ENCODE data around the gene PPIF. TPM values are rescaled to one million over a fixed set of nuclear protein-coding genes. Genes with fewer than 3 reads are reported as not detected.

The PPIF gene
- total and polyA plus RNA-seq, 2 of the 13 experiments (the other 11 are each of a cell fraction or from before 2014, with no cell fraction given): 147 to 157 TPM

DNA sequence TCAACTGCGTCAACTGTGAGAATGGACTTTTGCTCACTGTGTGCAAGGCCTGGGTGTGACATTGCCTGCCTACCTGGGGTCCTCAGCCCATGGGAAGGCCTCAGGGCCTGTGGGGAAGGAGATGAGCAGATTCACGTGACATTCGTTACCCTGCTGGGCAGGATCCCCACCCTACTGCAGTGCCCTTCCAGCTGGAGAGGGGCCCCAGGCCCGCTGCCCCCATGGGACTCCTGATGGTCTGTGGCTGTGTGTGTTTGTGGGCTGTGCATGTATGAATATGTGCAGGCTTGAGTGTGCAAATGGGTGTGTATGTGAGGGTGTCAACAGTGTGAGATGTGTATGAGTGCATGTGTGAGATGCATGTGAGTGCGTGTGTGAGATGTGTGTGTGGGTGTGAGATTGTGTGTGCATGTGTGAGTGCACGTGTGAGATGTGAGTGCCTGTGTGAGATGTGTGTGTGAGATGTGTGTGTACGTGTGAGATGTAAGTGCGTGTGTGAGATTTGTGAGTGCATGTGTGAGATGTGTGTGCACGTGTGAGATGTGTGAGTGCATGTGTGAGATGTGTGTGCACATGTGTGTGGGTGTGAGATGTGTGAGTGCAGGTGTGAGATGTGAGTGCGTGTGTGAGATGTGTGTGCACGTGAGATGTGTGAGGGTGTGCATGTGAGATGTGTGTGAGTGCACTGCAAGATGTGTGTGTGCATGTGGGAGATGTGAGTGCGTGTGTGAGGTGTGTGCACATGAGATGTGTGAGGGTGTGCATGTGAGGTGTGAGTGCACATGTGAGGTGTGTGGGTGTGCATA, 29.7 kb downstream of the PPIF start (continued):
- TF ChIP-seq, protein P1, sequence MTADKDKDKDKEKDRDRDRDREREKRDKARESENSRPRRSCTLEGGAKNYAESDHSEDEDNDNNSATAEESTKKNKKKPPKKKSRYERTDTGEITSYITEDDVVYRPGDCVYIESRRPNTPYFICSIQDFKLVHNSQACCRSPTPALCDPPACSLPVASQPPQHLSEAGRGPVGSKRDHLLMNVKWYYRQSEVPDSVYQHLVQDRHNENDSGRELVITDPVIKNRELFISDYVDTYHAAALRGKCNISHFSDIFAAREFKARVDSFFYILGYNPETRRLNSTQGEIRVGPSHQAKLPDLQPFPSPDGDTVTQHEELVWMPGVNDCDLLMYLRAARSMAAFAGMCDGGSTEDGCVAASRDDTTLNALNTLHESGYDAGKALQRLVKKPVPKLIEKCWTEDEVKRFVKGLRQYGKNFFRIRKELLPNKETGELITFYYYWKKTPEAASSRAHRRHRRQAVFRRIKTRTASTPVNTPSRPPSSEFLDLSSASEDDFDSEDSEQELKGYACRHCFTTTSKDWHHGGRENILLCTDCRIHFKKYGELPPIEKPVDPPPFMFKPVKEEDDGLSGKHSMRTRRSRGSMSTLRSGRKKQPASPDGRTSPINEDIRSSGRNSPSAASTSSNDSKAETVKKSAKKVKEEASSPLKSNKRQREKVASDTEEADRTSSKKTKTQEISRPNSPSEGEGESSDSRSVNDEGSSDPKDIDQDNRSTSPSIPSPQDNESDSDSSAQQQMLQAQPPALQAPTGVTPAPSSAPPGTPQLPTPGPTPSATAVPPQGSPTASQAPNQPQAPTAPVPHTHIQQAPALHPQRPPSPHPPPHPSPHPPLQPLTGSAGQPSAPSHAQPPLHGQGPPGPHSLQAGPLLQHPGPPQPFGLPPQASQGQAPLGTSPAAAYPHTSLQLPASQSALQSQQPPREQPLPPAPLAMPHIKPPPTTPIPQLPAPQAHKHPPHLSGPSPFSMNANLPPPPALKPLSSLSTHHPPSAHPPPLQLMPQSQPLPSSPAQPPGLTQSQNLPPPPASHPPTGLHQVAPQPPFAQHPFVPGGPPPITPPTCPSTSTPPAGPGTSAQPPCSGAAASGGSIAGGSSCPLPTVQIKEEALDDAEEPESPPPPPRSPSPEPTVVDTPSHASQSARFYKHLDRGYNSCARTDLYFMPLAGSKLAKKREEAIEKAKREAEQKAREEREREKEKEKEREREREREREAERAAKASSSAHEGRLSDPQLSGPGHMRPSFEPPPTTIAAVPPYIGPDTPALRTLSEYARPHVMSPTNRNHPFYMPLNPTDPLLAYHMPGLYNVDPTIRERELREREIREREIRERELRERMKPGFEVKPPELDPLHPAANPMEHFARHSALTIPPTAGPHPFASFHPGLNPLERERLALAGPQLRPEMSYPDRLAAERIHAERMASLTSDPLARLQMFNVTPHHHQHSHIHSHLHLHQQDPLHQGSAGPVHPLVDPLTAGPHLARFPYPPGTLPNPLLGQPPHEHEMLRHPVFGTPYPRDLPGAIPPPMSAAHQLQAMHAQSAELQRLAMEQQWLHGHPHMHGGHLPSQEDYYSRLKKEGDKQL (CRISPR knock-in tag; IDR thresholded peaks at IDR 0.05; ENCODE audit: low read depth): no peak
- TF ChIP-seq ZNF792 (CRISPR knock-in tag; IDR thresholded peaks at IDR 0.05) (no peak), PHB2 (IDR thresholded peaks at IDR 0.05; ENCODE audit: partially characterized antibody) (peak; percentile 32), ZNF207 (IDR thresholded peaks at IDR 0.05; ENCODE audit: borderline replicate concordance) (0 out of 2 replicates have a peak, but pooled peaks have one; percentile 20), ZKSCAN1 (IDR thresholded peaks at IDR 0.05; ENCODE audit: low read length) (no peak), ZBTB38 (CRISPR knock-in tag; IDR thresholded peaks at IDR 0.05) (no peak), YY1 (IDR thresholded peaks at IDR 0.05; ENCODE audit: insufficient read depth, insufficient replicate concordance, low read depth, low read length) (no peak), ZNF441 (CRISPR knock-in tag; IDR thresholded peaks at IDR 0.05; ENCODE audit: borderline replicate concordance) (no peak), ZSCAN30 (CRISPR knock-in tag; IDR thresholded peaks at IDR 0.05) (no peak), ZNF557 (CRISPR knock-in tag; IDR thresholded peaks at IDR 0.05) (no peak), ZNF253 (CRISPR knock-in tag; IDR thresholded peaks at IDR 0.05; ENCODE audit: borderline replicate concordance) (no peak), HOXA3 (CRISPR knock-in tag; IDR thresholded peaks at IDR 0.05) (no peak)
- TF ChIP-seq, protein P2, sequence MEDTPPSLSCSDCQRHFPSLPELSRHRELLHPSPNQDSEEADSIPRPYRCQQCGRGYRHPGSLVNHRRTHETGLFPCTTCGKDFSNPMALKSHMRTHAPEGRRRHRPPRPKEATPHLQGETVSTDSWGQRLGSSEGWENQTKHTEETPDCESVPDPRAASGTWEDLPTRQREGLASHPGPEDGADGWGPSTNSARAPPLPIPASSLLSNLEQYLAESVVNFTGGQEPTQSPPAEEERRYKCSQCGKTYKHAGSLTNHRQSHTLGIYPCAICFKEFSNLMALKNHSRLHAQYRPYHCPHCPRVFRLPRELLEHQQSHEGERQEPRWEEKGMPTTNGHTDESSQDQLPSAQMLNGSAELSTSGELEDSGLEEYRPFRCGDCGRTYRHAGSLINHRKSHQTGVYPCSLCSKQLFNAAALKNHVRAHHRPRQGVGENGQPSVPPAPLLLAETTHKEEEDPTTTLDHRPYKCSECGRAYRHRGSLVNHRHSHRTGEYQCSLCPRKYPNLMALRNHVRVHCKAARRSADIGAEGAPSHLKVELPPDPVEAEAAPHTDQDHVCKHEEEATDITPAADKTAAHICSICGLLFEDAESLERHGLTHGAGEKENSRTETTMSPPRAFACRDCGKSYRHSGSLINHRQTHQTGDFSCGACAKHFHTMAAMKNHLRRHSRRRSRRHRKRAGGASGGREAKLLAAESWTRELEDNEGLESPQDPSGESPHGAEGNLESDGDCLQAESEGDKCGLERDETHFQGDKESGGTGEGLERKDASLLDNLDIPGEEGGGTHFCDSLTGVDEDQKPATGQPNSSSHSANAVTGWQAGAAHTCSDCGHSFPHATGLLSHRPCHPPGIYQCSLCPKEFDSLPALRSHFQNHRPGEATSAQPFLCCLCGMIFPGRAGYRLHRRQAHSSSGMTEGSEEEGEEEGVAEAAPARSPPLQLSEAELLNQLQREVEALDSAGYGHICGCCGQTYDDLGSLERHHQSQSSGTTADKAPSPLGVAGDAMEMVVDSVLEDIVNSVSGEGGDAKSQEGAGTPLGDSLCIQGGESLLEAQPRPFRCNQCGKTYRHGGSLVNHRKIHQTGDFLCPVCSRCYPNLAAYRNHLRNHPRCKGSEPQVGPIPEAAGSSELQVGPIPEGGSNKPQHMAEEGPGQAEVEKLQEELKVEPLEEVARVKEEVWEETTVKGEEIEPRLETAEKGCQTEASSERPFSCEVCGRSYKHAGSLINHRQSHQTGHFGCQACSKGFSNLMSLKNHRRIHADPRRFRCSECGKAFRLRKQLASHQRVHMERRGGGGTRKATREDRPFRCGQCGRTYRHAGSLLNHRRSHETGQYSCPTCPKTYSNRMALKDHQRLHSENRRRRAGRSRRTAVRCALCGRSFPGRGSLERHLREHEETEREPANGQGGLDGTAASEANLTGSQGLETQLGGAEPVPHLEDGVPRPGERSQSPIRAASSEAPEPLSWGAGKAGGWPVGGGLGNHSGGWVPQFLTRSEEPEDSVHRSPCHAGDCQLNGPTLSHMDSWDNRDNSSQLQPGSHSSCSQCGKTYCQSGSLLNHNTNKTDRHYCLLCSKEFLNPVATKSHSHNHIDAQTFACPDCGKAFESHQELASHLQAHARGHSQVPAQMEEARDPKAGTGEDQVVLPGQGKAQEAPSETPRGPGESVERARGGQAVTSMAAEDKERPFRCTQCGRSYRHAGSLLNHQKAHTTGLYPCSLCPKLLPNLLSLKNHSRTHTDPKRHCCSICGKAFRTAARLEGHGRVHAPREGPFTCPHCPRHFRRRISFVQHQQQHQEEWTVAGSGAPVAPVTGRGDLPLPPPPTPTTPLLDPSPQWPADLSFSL (CRISPR knock-in tag; IDR thresholded peaks at IDR 0.05): peak; percentile 30; the same call in 1 of the 2 replicates
- TF ChIP-seq, protein P3, sequence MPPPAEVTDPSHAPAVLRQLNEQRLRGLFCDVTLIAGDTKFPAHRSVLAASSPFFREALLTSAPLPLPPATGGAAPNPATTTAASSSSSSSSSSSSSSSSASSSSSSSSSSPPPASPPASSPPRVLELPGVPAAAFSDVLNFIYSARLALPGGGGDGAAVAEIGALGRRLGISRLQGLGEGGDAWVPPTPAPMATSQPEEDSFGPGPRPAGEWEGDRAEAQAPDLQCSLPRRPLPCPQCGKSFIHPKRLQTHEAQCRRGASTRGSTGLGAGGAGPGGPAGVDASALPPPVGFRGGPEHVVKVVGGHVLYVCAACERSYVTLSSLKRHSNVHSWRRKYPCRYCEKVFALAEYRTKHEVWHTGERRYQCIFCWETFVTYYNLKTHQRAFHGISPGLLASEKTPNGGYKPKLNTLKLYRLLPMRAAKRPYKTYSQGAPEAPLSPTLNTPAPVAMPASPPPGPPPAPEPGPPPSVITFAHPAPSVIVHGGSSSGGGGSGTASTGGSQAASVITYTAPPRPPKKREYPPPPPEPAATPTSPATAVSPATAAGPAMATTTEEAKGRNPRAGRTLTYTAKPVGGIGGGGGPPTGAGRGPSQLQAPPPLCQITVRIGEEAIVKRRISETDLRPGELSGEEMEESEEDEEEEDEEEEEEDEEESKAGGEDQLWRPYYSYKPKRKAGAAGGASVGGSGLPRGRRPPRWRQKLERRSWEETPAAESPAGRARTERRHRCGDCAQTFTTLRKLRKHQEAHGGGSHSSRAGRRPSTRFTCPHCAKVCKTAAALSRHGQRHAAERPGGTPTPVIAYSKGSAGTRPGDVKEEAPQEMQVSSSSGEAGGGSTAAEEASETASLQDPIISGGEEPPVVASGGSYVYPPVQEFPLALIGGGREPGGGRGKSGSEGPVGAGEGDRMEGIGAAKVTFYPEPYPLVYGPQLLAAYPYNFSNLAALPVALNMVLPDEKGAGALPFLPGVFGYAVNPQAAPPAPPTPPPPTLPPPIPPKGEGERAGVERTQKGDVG (CRISPR knock-in tag; IDR thresholded peaks at IDR 0.05; ENCODE audit: borderline replicate concordance): no peak

All from HepG2 (cell line).